ENCODE data around the gene MPHOSPH9. TPM values are rescaled to one million over a fixed set of nuclear protein-coding genes. Genes with fewer than 3 reads are reported as not detected.

MPHOSPH9 gene
- total and polyA plus RNA-seq, 2 of the 13 experiments (the other 11 are each of a cell fraction or from before 2014, with no cell fraction given), result 20.3 to 63.4 TPM

- TF ChIP-seq, protein P1, sequence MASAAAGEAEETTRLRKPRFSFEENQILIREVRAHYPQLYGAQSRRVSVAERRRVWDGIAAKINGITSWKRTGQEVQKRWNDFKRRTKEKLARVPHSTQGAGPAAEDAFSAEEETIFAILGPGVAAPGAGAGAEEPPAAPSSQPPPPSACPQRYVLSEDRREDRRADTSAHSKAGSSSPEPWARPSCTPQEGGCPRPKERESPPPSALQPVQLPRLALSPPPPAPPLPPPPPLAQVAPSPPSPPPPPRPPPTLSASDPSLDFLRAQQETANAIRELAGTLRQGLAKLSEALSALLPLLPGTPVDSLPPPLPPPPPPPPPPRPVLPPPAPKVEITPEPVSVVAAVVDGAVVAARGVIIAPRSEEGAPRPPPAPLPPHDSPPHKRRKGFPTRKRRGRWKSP (CRISPR knock-in tag; IDR thresholded peaks at IDR 0.05), result peak; percentile 45; the same call in 1 of the 2 replicates
- TF ChIP-seq KDM3A (CRISPR knock-in tag; IDR thresholded peaks at IDR 0.05; ENCODE audit: low read depth) (peak; percentile 23; the same call in 1 of the 2 replicates), ZNF329 (CRISPR knock-in tag; IDR thresholded peaks at IDR 0.05; ENCODE audit: low read depth) (no peak), KAT8 (CRISPR knock-in tag; IDR thresholded peaks at IDR 0.05) (peak; percentile 49; the same call in 1 of the 2 replicates), ZNF792 (CRISPR knock-in tag; IDR thresholded peaks at IDR 0.05) (peak; percentile 64; the same call in 1 of the 2 replicates), ZNF781 (CRISPR knock-in tag; IDR thresholded peaks at IDR 0.05; ENCODE audit: borderline replicate concordance, not compliant biosample characterization) (peak; percentile 13), CENPBD1 (CRISPR knock-in tag; IDR thresholded peaks at IDR 0.05; ENCODE audit: borderline replicate concordance, low read depth) (no peak), SP140L (CRISPR knock-in tag; IDR thresholded peaks at IDR 0.05; ENCODE audit: borderline replicate concordance) (no peak), SP4 (CRISPR knock-in tag; IDR thresholded peaks at IDR 0.05) (no peak), NCOR1 (IDR thresholded peaks at IDR 0.05; ENCODE audit: borderline replicate concordance, low read length) (peak; percentile 59; the same call in 1 of the 2 replicates), AHDC1 (CRISPR knock-in tag; IDR thresholded peaks at IDR 0.05; ENCODE audit: borderline replicate concordance) (peak; percentile 71; the same call in 1 of the 2 replicates), PITX1 (CRISPR knock-in tag; IDR thresholded peaks at IDR 0.05) (peak; percentile 98), FOXO1 (CRISPR knock-in tag; IDR thresholded peaks at IDR 0.05) (peak; percentile 60; the same call in 1 of the 2 replicates), RFX5 (IDR thresholded peaks at IDR 0.05; ENCODE audit: low read depth, low read length) (peak; percentile 59; the same call in 1 of the 2 replicates)
- TF ChIP-seq, protein P2, sequence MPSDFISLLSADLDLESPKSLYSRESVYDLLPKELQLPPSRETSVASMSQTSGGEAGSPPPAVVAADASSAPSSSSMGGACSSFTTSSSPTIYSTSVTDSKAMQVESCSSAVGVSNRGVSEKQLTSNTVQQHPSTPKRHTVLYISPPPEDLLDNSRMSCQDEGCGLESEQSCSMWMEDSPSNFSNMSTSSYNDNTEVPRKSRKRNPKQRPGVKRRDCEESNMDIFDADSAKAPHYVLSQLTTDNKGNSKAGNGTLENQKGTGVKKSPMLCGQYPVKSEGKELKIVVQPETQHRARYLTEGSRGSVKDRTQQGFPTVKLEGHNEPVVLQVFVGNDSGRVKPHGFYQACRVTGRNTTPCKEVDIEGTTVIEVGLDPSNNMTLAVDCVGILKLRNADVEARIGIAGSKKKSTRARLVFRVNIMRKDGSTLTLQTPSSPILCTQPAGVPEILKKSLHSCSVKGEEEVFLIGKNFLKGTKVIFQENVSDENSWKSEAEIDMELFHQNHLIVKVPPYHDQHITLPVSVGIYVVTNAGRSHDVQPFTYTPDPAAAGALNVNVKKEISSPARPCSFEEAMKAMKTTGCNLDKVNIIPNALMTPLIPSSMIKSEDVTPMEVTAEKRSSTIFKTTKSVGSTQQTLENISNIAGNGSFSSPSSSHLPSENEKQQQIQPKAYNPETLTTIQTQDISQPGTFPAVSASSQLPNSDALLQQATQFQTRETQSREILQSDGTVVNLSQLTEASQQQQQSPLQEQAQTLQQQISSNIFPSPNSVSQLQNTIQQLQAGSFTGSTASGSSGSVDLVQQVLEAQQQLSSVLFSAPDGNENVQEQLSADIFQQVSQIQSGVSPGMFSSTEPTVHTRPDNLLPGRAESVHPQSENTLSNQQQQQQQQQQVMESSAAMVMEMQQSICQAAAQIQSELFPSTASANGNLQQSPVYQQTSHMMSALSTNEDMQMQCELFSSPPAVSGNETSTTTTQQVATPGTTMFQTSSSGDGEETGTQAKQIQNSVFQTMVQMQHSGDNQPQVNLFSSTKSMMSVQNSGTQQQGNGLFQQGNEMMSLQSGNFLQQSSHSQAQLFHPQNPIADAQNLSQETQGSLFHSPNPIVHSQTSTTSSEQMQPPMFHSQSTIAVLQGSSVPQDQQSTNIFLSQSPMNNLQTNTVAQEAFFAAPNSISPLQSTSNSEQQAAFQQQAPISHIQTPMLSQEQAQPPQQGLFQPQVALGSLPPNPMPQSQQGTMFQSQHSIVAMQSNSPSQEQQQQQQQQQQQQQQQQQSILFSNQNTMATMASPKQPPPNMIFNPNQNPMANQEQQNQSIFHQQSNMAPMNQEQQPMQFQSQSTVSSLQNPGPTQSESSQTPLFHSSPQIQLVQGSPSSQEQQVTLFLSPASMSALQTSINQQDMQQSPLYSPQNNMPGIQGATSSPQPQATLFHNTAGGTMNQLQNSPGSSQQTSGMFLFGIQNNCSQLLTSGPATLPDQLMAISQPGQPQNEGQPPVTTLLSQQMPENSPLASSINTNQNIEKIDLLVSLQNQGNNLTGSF (CRISPR knock-in tag; IDR thresholded peaks at IDR 0.05), result no peak
Measured at GRCh38 chr12:123141615-123142517, 91.1 kb downstream of the MPHOSPH9 start (continued).
